ENCODE measurements around the gene AVEN.

- TF ChIP-seq CREB1 (IDR thresholded peaks at IDR 0.05) (no peak), CREB1 (CRISPR knock-in tag; IDR thresholded peaks at IDR 0.05) (no peak), MAZ (IDR thresholded peaks at IDR 0.05; ENCODE audit: borderline replicate concordance, low read depth, low read length) (no peak), MAZ (CRISPR knock-in tag; IDR thresholded peaks at IDR 0.05; ENCODE audit: low read depth) (no peak), ZNF562 (CRISPR knock-in tag; IDR thresholded peaks at IDR 0.05; ENCODE audit: borderline replicate concordance) (no peak), HMGXB4 (CRISPR knock-in tag; IDR thresholded peaks at IDR 0.05; ENCODE audit: borderline replicate concordance in 1 of 2, low read depth in 1 of 2) (no peak), POLR2A (IDR thresholded peaks at IDR 0.05; ENCODE audit: insufficient read depth in 1 of 2, low read depth in 2 of 2, low read length in 2 of 2) (no peak)
These were observed 144.8 kb downstream of the AVEN start for GRCh38 chr15:33894193-33894592.

All from HepG2 (cell line).